ENCODE measurements around the gene CEP83. TPM values are rescaled to one million over a fixed set of nuclear protein-coding genes. Genes with fewer than 3 reads are reported as not detected.

The CEP83 gene
- polyA plus RNA-seq, 1 donor (not counting 4 experiments of a cell fraction or from before 2014, with no cell fraction given), result 9.5 TPM

- FAIRE-seq (no peak), DNase-seq (ENCODE audit: low read depth, low spot score) (no peak)
- Histone ChIP-seq H3K4me2 (ENCODE audit: control insufficient read depth, extremely low read depth, insufficient read depth, low read depth, low read length) (no peak overlapping the region), H3K9me3 (ENCODE audit: control insufficient read depth, low read depth, low read length) (no peaks in the 10 kb centered on the region), H3K27me3 (ENCODE audit: control insufficient read depth, extremely low read depth, insufficient read depth, low read length) (no peaks in the 10 kb centered on the region), H3K4me3 (ENCODE audit: control insufficient read depth in 2 of 3, extremely low read depth in 1 of 3, insufficient read depth in 2 of 3, low read depth in 1 of 3, low read length in 3 of 3) (no peak overlapping the region), H2AFZ (ENCODE audit: control insufficient read depth, low read length) (no peak overlapping the region), H3K9me1 (ENCODE audit: control insufficient read depth, extremely low read depth, insufficient read depth, low read length) (no peaks in the 10 kb centered on the region), H3K36me3 (ENCODE audit: control insufficient read depth in 2 of 2, extremely low read depth in 1 of 2, insufficient read depth in 2 of 2, low read length in 2 of 2) (no peaks in the 10 kb centered on the region), H3K79me2 (ENCODE audit: control insufficient read depth, insufficient read depth, low read length) (no peaks in the 10 kb centered on the region), H3K9ac (ENCODE audit: control insufficient read depth, extremely low read depth, insufficient read depth, low read length) (no peak overlapping the region), H3K4me1 (ENCODE audit: control insufficient read depth, extremely low read depth, insufficient read depth, low read length) (no peaks in the 10 kb centered on the region), H4K20me1 (ENCODE audit: control insufficient read depth, extremely low read depth, insufficient read depth, low read length) (no peaks in the 10 kb centered on the region), H3K27ac (ENCODE audit: control insufficient read depth, insufficient read depth, low read length) (no peak overlapping the region)
- TF ChIP-seq EZH2 (IDR thresholded peaks at IDR 0.05; ENCODE audit: low read length) (no peak), CTCF (optimal IDR thresholded peaks at IDR 0.05 in 1 of 3, IDR thresholded peaks at IDR 0.05 in 1 of 3, conservative IDR thresholded peaks at IDR 0.05 in 1 of 3; ENCODE audit: extremely low read depth in 1 of 3, insufficient read depth in 2 of 3, low read length in 3 of 3) (no peak)
- dilution Hi-C loops (cut with MboI; ENCODE audit: extremely low pct_ligation_motif_present, low sequenced_read_pairs), result no loop called here
Observed at GRCh38 chr12:94362653-94363052, 97.0 kb downstream of the CEP83 start.

- no peaks in the 10 kb centered on the region for H4K20me1 ChIP-seq (ENCODE audit: control insufficient read depth, extremely low read depth, insufficient read depth, low read length)
- no peaks in the 10 kb centered on the region for H3K27me3 ChIP-seq (ENCODE audit: control insufficient read depth, extremely low read depth, insufficient read depth, low read length)
- DNase-seq (ENCODE audit: low read depth, low spot score), result no peak
- H3K79me2 ChIP-seq (ENCODE audit: control insufficient read depth, insufficient read depth, low read length), result no peaks in the 10 kb centered on the region
- H3K36me3 ChIP-seq (ENCODE audit: control insufficient read depth in 2 of 2, extremely low read depth in 1 of 2, insufficient read depth in 2 of 2, low read length in 2 of 2), result no peaks in the 10 kb centered on the region
- H3K9ac ChIP-seq (ENCODE audit: control insufficient read depth, extremely low read depth, insufficient read depth, low read length), result no peak overlapping the region
- no peaks in the 10 kb centered on the region for H3K9me3 ChIP-seq (ENCODE audit: control insufficient read depth, low read depth, low read length)
- FAIRE-seq, result no peak
- H3K4me2 ChIP-seq (ENCODE audit: control insufficient read depth, extremely low read depth, insufficient read depth, low read depth, low read length), result no peak overlapping the region
- H2AFZ ChIP-seq (ENCODE audit: control insufficient read depth, low read length), result no peak overlapping the region
- no peak for TF ChIP-seq CTCF (optimal IDR thresholded peaks at IDR 0.05 in 1 of 3, IDR thresholded peaks at IDR 0.05 in 1 of 3, conservative IDR thresholded peaks at IDR 0.05 in 1 of 3; ENCODE audit: extremely low read depth in 1 of 3, insufficient read depth in 2 of 3, low read length in 3 of 3)
- no peak overlapping the region for H3K27ac ChIP-seq (ENCODE audit: control insufficient read depth, insufficient read depth, low read length)
- dilution Hi-C loops (cut with MboI; ENCODE audit: extremely low pct_ligation_motif_present, low sequenced_read_pairs), result no loop called here
- no peak overlapping the region for H3K4me3 ChIP-seq (ENCODE audit: control insufficient read depth in 2 of 3, extremely low read depth in 1 of 3, insufficient read depth in 2 of 3, low read depth in 1 of 3, low read length in 3 of 3)
- H3K4me1 ChIP-seq (ENCODE audit: control insufficient read depth, extremely low read depth, insufficient read depth, low read length), result no peaks in the 10 kb centered on the region
- no peaks in the 10 kb centered on the region for H3K9me1 ChIP-seq (ENCODE audit: control insufficient read depth, extremely low read depth, insufficient read depth, low read length)
Observed at GRCh38 chr12:94359761-94360160, 99.9 kb downstream of the CEP83 start.
